NCI-H1105 (cell line): ENCODE data around the gene USO1.
A peak's percentile ranks its signal among the peaks of the same experiment; 100 is the strongest.
"Not testable (repeated sequence)": the region's sequence is repeated elsewhere in the genome, so short reads cannot be mapped to it uniquely, and the experiment has no call there.

Experiments
- DNase-seq: peaks from one replicate; lab custom pipeline; 2025; lab: John Stamatoyannopoulos, UW

The USO1 gene

GRCh38 chr4:75724066-75724866, at the start of gene USO1:
Gene USO1, plus strand, starts transcription at chr4:75724577. Its CDS starts 243 bp downstream, at chr4:75724820.
- DNase-seq: peak; percentile 93

- no peak for DNase-seq
These were observed 49.3 kb upstream of the USO1 start for GRCh38 chr4:75675004-75675531.

GRCh38 chr4:75678473-75678872, 45.9 kb upstream of the USO1 start:
- DNase-seq: no peak

- no peak for DNase-seq
These were observed 45.4 kb upstream of the USO1 start for GRCh38 chr4:75678965-75679364.

- DNase-seq: no peak
These were observed 44.4 kb upstream of the USO1 start for GRCh38 chr4:75679876-75680575.

GRCh38 chr4:75683482-75684155, 40.8 kb upstream of the USO1 start:
- no peak for DNase-seq

- DNase-seq: no peak
These were observed 38.7 kb upstream of the USO1 start for GRCh38 chr4:75685546-75686189.

GRCh38 chr4:75686346-75686745, 38.0 kb upstream of the USO1 start:
- no peak for DNase-seq

GRCh38 chr4:75687125-75687524, 37.3 kb upstream of the USO1 start:
- DNase-seq: not testable (repeated sequence)

GRCh38 chr4:75692066-75692465, 32.3 kb upstream of the USO1 start:
- not testable (repeated sequence) for DNase-seq

- no peak for DNase-seq
These were observed 28.3 kb upstream of the USO1 start for GRCh38 chr4:75696071-75696470.

- no peak for DNase-seq
These were observed 27.8 kb upstream of the USO1 start for GRCh38 chr4:75696581-75696980.

- no peak for DNase-seq
These were observed 26.0 kb upstream of the USO1 start for GRCh38 chr4:75698162-75698962.

- no peak for DNase-seq
These were observed 25.5 kb upstream of the USO1 start for GRCh38 chr4:75698963-75699228.

GRCh38 chr4:75699299-75699698, 25.1 kb upstream of the USO1 start:
- no peak for DNase-seq

- no peak for DNase-seq
These were observed 21.4 kb upstream of the USO1 start for GRCh38 chr4:75702919-75703411.

GRCh38 chr4:75705198-75705977, 19.0 kb upstream of the USO1 start:
- no peak for DNase-seq

GRCh38 chr4:75708218-75708691, 16.1 kb upstream of the USO1 start:
- no peak for DNase-seq

- no peak for DNase-seq
These were observed 14.1 kb upstream of the USO1 start for GRCh38 chr4:75710246-75710645.

- DNase-seq: no peak
These were observed 10.4 kb upstream of the USO1 start for GRCh38 chr4:75714011-75714410.
